B cell (primary cell): ENCODE data around the gene TMTC4.

Experiments used
- CTCF ChIP-seq: fragments of 200-600 bp; IDR thresholded peaks from one replicate; pipeline ENCODE4 v1.8.0; 2022; ENCODE audit warnings: antibody characterized with exemption, mild to moderate bottlenecking
- EZH2 ChIP-seq: IDR thresholded peaks from 2 replicates; pipeline ENCODE4 v1.6.1; 2012; ENCODE audit warnings: borderline replicate concordance, low read depth, mild to moderate bottlenecking, moderate library complexity, low read length; ENCODE audit not compliant: insufficient read depth, poor library complexity, severe bottlenecking

- TF ChIP-seq CTCF (no peak), EZH2 (no peak)
Measured at GRCh38 chr13:100608489-100608888, 66.1 kb downstream of the TMTC4 start.
